ENCODE measurements around the gene OR9Q1. TPM values are rescaled to one million over a fixed set of nuclear protein-coding genes. Genes with fewer than 3 reads are reported as not detected.

The OR9Q1 gene
- total and polyA plus RNA-seq, 2 of the 4 experiments (the other 2 are of a cell fraction): not detected

GRCh38 chr11:58152781-58153180 is 129.1 kb downstream of the OR9Q1 start:
- ATAC-seq (ENCODE audit: low read depth): no peak
- no peak overlapping the region for H4K5ac ChIP-seq (ENCODE audit: low read depth, low read length)
- dilution Hi-C loops (cut with HindIII; ENCODE audit: low sequenced_read_pairs, unreplicated experiment): no loop called here
- DNase-seq: no peak
- H3K14ac ChIP-seq (replicated peaks; ENCODE audit: low read depth, low read length): no peak overlapping the region
- no peaks in the 10 kb centered on the region for H3K4me1 ChIP-seq (ENCODE audit: control insufficient read depth, insufficient read depth, low read length)
- no peak overlapping the region for H2AFZ ChIP-seq (replicated peaks; ENCODE audit: low read length, poor library complexity)
- no peak overlapping the region for H3K4me2 ChIP-seq (ENCODE audit: low read depth, low read length)
- H3K36me3 ChIP-seq (ENCODE audit: control insufficient read depth, insufficient read depth, low read length): no peaks in the 10 kb centered on the region
- no peak overlapping the region for H3K56ac ChIP-seq (ENCODE audit: extremely low read depth, insufficient read depth, low read length)
- no peaks in the 10 kb centered on the region for H4K20me1 ChIP-seq (ENCODE audit: insufficient read depth, low read length)
- H2BK15ac ChIP-seq (ENCODE audit: low read depth, low read length): no peak overlapping the region
- no peaks in the 10 kb centered on the region for H3K27me3 ChIP-seq (ENCODE audit: control insufficient read depth, insufficient read depth, low read length)
- no peaks in the 10 kb centered on the region for H3K79me1 ChIP-seq (ENCODE audit: low read depth in 1 of 2, low read length in 2 of 2)
- CTCF ChIA-PET: interaction anchor here (0.6 to 1.3 kb wide), 2 partner anchors 133 to 351 kb away, joined by 3 read pairs; no protein-coding TSS in a partner anchor
- H2BK5ac ChIP-seq (ENCODE audit: low read depth, low read length, poor library complexity, severe bottlenecking): no peak overlapping the region
- in situ Hi-C loops (cut with MboI; ENCODE audit: low sequenced_read_pairs): no loop called here
- no peak overlapping the region for H3K4ac ChIP-seq (ENCODE audit: low read depth, low read length)
- no peak overlapping the region for H4K8ac ChIP-seq (ENCODE audit: low read depth in 2 of 2, low read length in 2 of 2)
- H3K9ac ChIP-seq (ENCODE audit: low read depth, low read length): no peak overlapping the region
- H3K18ac ChIP-seq (ENCODE audit: low read depth, low read length): no peak overlapping the region
- no peak overlapping the region for H2AK9ac ChIP-seq (replicated peaks; ENCODE audit: low read depth, low read length, poor library complexity)
- intact Hi-C loops (cut with micrococcal nuclease): no loop called here
- H4K91ac ChIP-seq (ENCODE audit: insufficient read depth, low read depth, low read length): no peak overlapping the region
- POLR2A ChIA-PET (ENCODE audit: unreplicated experiment): no interaction called here
- no CpG with 5 or more reads among the region's 3 CpGs for WGBS, 2 experiments (ENCODE audit: extremely low coverage in 2 of 2, insufficient read length in 1 of 2)
- no peaks in the 10 kb centered on the region for H3K9me1 ChIP-seq (ENCODE audit: insufficient read depth, low read length)
- H2AK5ac ChIP-seq (ENCODE audit: low read depth, low read length): no peak overlapping the region
- H2BK20ac ChIP-seq (ENCODE audit: low read depth, low read length): no peak overlapping the region
- no TSS peak for BruUV-seq (replicated peaks)
- no peak overlapping the region for H2BK120ac ChIP-seq (ENCODE audit: low read depth, low read length)
- no peak for TF ChIP-seq RAD21 (IDR thresholded peaks at IDR 0.05; ENCODE audit: low read length)
- 0 out of 2 replicates have a peak, but pooled peaks have one; percentile 11 for TF ChIP-seq NFE2L2 (IDR thresholded peaks at IDR 0.05; ENCODE audit: low read depth, low read length)
- TF ChIP-seq CEBPB (IDR thresholded peaks at IDR 0.05; ENCODE audit: low read depth, low read length): no peak
- TF ChIP-seq RCOR1 (IDR thresholded peaks at IDR 0.05; ENCODE audit: insufficient replicate concordance, low read length): no peak
- H3K27ac ChIP-seq (ENCODE audit: insufficient read depth, low read length): no peak overlapping the region
- H3K23ac ChIP-seq (ENCODE audit: low read depth, low read length): no peak overlapping the region
- H3K9me3 ChIP-seq (ENCODE audit: control insufficient read depth, insufficient read depth, low read length): no peaks in the 10 kb centered on the region
- H3K4me3 ChIP-seq (ENCODE audit: insufficient read depth, low read depth, low read length): no peak overlapping the region
